ENCODE data around the gene HNRNPUL2. TPM values are rescaled to one million over a fixed set of nuclear protein-coding genes. Genes with fewer than 3 reads are reported as not detected.

The HNRNPUL2 gene
- total and polyA plus RNA-seq, 2 donors (not counting 1 experiment from before 2014, with no cell fraction given): 14.6 to 70.4 TPM

- DNase-seq (no peak), ATAC-seq (ENCODE audit: low read depth) (no peak)
- Histone ChIP-seq H3K27me3 (replicated peaks in 1 of 4; ENCODE audit: control extremely low read depth in 1 of 4, control insufficient read depth in 3 of 4, insufficient read depth in 4 of 4, low read length in 3 of 4) (no peaks in the 10 kb centered on the region), H3K9me3 (ENCODE audit: control extremely low read depth in 1 of 3, control insufficient read depth in 2 of 3, insufficient read depth in 1 of 3, low read length in 2 of 3) (no peaks in the 10 kb centered on the region), H3K36me3 (replicated peaks in 1 of 2; ENCODE audit: control extremely low read depth in 1 of 2, control insufficient read depth in 1 of 2, extremely low read depth in 1 of 2, insufficient read depth in 2 of 2, low read length in 1 of 2) (peaks cover 0 to 27% of the 10 kb centered on the region in 2 experiments), H3K79me2 (ENCODE audit: control insufficient read depth, insufficient read depth, low read length) (peaks cover 25% of the 10 kb centered on the region), H3K4me2 (replicated peaks; ENCODE audit: low read depth, low read length, poor library complexity, severe bottlenecking) (peak overlapping the region; percentile 95), H2AFZ (ENCODE audit: insufficient read depth, low read depth, low read length, poor library complexity, severe bottlenecking) (peak overlapping the region; percentile 99), H3K9ac (ENCODE audit: low read length) (peak overlapping the region; percentile 89), H3K27ac (ENCODE audit: low read length in 2 of 2) (peak overlapping the region; percentile 90 to 93), H3K4me3 (ENCODE audit: control extremely low read depth in 1 of 5, extremely low read depth in 1 of 5, insufficient read depth in 1 of 5, low read depth in 2 of 5, low read length in 4 of 5) (peak overlapping the region; percentile 66 to 91 (median 87)), H4K20me1 (ENCODE audit: control insufficient read depth, insufficient read depth, low read length, poor library complexity, severe bottlenecking) (no peaks in the 10 kb centered on the region), H3K4me1 (ENCODE audit: control insufficient read depth in 2 of 2, insufficient read depth in 2 of 2, low read length in 2 of 2) (peaks cover 39 to 52% of the 10 kb centered on the region in 2 donors)
- ChIA-PET POLR2A (interaction anchor here (0.6 to 6.5 kb wide), 20 partner anchors 19 to 173 kb away, joined by 3 to 66 read pairs (median 5); partner anchors contain the start of genes B3GAT3, C11orf98, CSKMT and EEF1G), CTCF (interaction anchor here (0.8 to 1.4 kb wide), 6 partner anchors 18 to 115 kb away, joined by 3 to 5 read pairs (median 3); partner anchors contain the start of genes C11orf98, CSKMT, HNRNPUL2 and UQCC3)
- H3K4me3 Mint-ChIP-seq: peak overlapping the region; percentile 92
- TF ChIP-seq EZH2 (IDR thresholded peaks at IDR 0.05; ENCODE audit: borderline replicate concordance, insufficient read depth, low read depth, low read length, poor library complexity, severe bottlenecking): no peak
- no peak for TF ChIP-seq CTCF (IDR thresholded peaks at IDR 0.05)
- peaks cover 65% of the 10 kb centered on the region for H3K4me1 Mint-ChIP-seq
- H3K27ac Mint-ChIP-seq: peak overlapping the region; percentile 95
- 0% methylated on average over 7 of the region's 7 CpGs for WGBS (ENCODE audit: insufficient coverage)
- intact Hi-C loops (cut with micrococcal nuclease): loop anchor here (1.0 to 5.0 kb wide), 11 partner anchors 19 to 149 kb away; partner anchors contain the start of genes EEF1G, GANAB, HNRNPUL2 and INTS5
- H3K9me3 Mint-ChIP-seq (ENCODE audit: insufficient read depth): no peaks in the 10 kb centered on the region
- no peaks in the 10 kb centered on the region for H3K27me3 Mint-ChIP-seq
These were observed 18.5 kb downstream of the HNRNPUL2 start for GRCh38 chr11:62708793-62709192.

GRCh38 chr11:62708392-62708791 is 18.9 kb downstream of the HNRNPUL2 start:
- H3K79me2 ChIP-seq (ENCODE audit: control insufficient read depth, insufficient read depth, low read length): peaks cover 25% of the 10 kb centered on the region
- H3K9me3 Mint-ChIP-seq (ENCODE audit: insufficient read depth): no peaks in the 10 kb centered on the region
- no peaks in the 10 kb centered on the region for H3K27me3 Mint-ChIP-seq
- H3K27ac ChIP-seq (ENCODE audit: low read length in 2 of 2): peak overlapping the region; percentile 90 to 93
- H3K4me3 ChIP-seq (ENCODE audit: control extremely low read depth in 1 of 5, extremely low read depth in 1 of 5, insufficient read depth in 1 of 5, low read depth in 2 of 5, low read length in 4 of 5): peak overlapping the region in 4 of 5 experiments; percentile 66 to 91 (median 81)
- TF ChIP-seq CTCF (IDR thresholded peaks at IDR 0.05) (no peak), EZH2 (IDR thresholded peaks at IDR 0.05; ENCODE audit: borderline replicate concordance, insufficient read depth, low read depth, low read length, poor library complexity, severe bottlenecking) (no peak)
- H3K4me3 Mint-ChIP-seq: peak overlapping the region; percentile 92
- 96% methylated on average over 5 of the region's 5 CpGs for WGBS (ENCODE audit: insufficient coverage)
- H3K4me1 ChIP-seq (ENCODE audit: control insufficient read depth in 2 of 2, insufficient read depth in 2 of 2, low read length in 2 of 2): peaks cover 39 to 52% of the 10 kb centered on the region in 2 donors
- H3K27ac Mint-ChIP-seq: peak overlapping the region; percentile 95
- CTCF ChIA-PET: interaction anchor here (0.8 to 1.4 kb wide), 6 partner anchors 11 to 78 kb away, joined by 3 to 5 read pairs (median 3); partner anchors contain the start of genes HNRNPUL2 and UQCC3
- H2AFZ ChIP-seq (ENCODE audit: insufficient read depth, low read depth, low read length, poor library complexity, severe bottlenecking): peak overlapping the region; percentile 99
- peak overlapping the region; percentile 89 for H3K9ac ChIP-seq (ENCODE audit: low read length)
- H3K4me1 Mint-ChIP-seq: peaks cover 61% of the 10 kb centered on the region
- H3K9me3 ChIP-seq (ENCODE audit: control extremely low read depth in 1 of 3, control insufficient read depth in 2 of 3, insufficient read depth in 1 of 3, low read length in 2 of 3): no peaks in the 10 kb centered on the region
- no peaks in the 10 kb centered on the region for H4K20me1 ChIP-seq (ENCODE audit: control insufficient read depth, insufficient read depth, low read length, poor library complexity, severe bottlenecking)
- H3K27me3 ChIP-seq (replicated peaks in 1 of 4; ENCODE audit: control extremely low read depth in 1 of 4, control insufficient read depth in 3 of 4, insufficient read depth in 4 of 4, low read length in 3 of 4): no peaks in the 10 kb centered on the region
- H3K36me3 ChIP-seq (replicated peaks in 1 of 2; ENCODE audit: control extremely low read depth in 1 of 2, control insufficient read depth in 1 of 2, extremely low read depth in 1 of 2, insufficient read depth in 2 of 2, low read length in 1 of 2): peaks cover 0 to 23% of the 10 kb centered on the region in 2 experiments
- ATAC-seq (ENCODE audit: low read depth) (no peak), DNase-seq (no peak)
- peak overlapping the region; percentile 95 for H3K4me2 ChIP-seq (replicated peaks; ENCODE audit: low read depth, low read length, poor library complexity, severe bottlenecking)
- intact Hi-C loops (cut with micrococcal nuclease): loop anchor here (2.0 to 5.0 kb wide), 5 partner anchors 78 to 149 kb away; partner anchors contain the start of genes EEF1G, TMEM179B and TUT1
- POLR2A ChIA-PET: interaction anchor here (0.5 to 6.5 kb wide), 11 partner anchors 19 to 320 kb away, joined by 3 to 66 read pairs (median 11); partner anchors contain the start of genes B3GAT3, C11orf98, CSKMT and HNRNPUL2

Measured in B cell (primary cell).